NCI-H1048 (cell line): ENCODE data around the gene WDR7.

Experiments used
- DNase-seq: peaks from one replicate; lab custom pipeline; 2025; lab: John Stamatoyannopoulos, UW

Gene WDR7

GRCh38 chr18:57080479-57080878 is 429.3 kb downstream of the WDR7 start:
- no peak for DNase-seq

- DNase-seq, result no peak
Observed at GRCh38 chr18:57081899-57082298, 430.7 kb downstream of the WDR7 start.

- DNase-seq, result no peak
Observed at GRCh38 chr18:57083485-57083884, 432.3 kb downstream of the WDR7 start.

GRCh38 chr18:57084331-57085271 is 433.4 kb downstream of the WDR7 start:
- DNase-seq, result no peak

GRCh38 chr18:57085371-57085770 is 434.2 kb downstream of the WDR7 start:
- no peak for DNase-seq

- DNase-seq, result no peak
Observed at GRCh38 chr18:57086163-57086562, 435.0 kb downstream of the WDR7 start.
